Measurements from ENCODE around the gene NFIA. TPM values are rescaled to one million over a fixed set of nuclear protein-coding genes. Genes with fewer than 3 reads are reported as not detected.

NFIA gene
- polyA plus RNA-seq, 1 donor, result 9.6 TPM

DNA sequence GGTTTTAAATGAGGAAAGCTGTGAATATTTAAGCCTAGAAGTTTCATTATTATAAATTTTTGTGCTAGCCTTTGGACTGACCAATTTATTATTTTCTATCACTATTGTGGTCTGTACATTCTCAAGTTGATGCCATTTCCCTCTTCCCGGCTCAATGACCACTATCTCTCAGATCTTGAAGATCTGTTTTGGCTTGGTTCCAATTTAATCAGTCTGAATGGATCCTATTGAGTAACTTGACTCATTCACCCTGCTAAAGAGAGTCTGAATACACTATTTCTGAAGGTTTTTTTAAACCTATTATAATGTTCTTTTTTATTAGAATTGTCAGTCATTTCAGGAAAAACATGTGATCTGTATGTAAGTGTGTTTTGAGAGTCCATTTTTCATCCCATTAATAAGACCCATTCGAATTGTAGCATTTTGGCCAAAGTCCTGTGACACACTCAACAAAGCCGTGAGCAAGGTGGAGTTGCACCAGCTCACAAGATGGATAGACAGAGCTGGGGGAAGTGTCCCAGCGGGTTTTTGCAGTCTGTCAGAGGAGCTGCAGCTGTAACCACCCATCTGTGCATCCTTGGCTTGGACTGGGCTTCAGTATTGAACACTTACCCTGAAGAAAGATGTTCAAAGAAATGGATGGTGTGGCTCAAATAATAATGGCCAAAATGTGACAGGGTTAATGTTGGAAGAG, 145.6 kb downstream of the NFIA start:
- WGBS (ENCODE audit: insufficient coverage, low lambda C conversion rate), result 81% methylated on average over 3 of the region's 4 CpGs

DNA sequence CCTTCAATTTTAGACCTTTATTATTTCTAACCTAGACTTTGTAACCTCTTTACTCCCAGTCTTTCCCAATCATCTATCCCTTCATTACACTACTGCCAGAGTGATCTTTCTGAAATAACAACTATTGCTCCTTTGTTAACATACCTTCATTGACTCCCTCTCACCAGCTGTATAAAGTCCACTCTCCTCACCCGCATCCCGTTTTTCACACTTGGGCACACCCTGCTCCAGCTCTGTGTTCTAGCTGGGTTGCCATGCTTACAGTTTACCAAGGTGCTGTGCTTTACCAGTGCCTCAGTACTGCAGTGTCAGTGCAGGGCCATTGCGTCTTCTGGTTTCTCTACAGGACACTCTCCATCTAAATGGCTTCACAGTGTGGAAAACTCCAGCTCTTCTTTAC, 148.2 kb downstream of the NFIA start:
- no peak overlapping the region for H3K4me3 ChIP-seq (ENCODE audit: low read length)

More for the DNA sequence above, 145.6 kb downstream of the NFIA start:
- Histone ChIP-seq H3K27me3 (ENCODE audit: control insufficient read depth, insufficient read depth, low read length) (no peaks in the 10 kb centered on the region), H3K4me3 (ENCODE audit: low read length) (no peak overlapping the region), H3K27ac (ENCODE audit: low read length) (no peak overlapping the region), H3K36me3 (ENCODE audit: control insufficient read depth, insufficient read depth, low read length) (no peaks in the 10 kb centered on the region), H3K9me3 (ENCODE audit: control insufficient read depth, low read depth, low read length) (no peaks in the 10 kb centered on the region), H3K4me1 (ENCODE audit: control insufficient read depth, insufficient read depth, low read length) (peaks cover 6% of the 10 kb centered on the region)
- no peak for DNase-seq

DNA sequence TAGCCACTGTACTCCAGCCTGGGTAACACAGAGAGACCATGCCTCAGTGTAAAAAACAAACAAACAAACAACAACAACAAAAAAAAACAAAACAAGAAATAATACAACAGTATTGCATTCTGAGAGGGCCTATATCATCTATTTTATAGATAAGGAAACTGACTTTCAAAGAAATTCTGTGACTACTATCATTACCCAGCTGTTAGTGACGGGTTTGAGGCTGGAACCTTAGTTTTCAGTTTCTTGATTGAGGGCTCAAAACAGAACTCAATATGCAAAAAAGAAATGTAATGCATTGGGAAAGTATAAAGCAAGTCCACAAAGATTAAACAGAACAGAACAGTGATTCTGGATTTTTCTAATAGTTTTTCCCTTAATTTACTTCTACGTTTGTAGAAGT, 149.4 kb downstream of the NFIA start:
- Histone ChIP-seq H3K36me3 (ENCODE audit: control insufficient read depth, insufficient read depth, low read length) (no peaks in the 10 kb centered on the region), H3K4me1 (ENCODE audit: control insufficient read depth, insufficient read depth, low read length) (peaks cover 6% of the 10 kb centered on the region), H3K4me3 (ENCODE audit: low read length) (no peak overlapping the region), H3K27me3 (ENCODE audit: control insufficient read depth, insufficient read depth, low read length) (no peaks in the 10 kb centered on the region), H3K27ac (ENCODE audit: low read length) (no peak overlapping the region), H3K9me3 (ENCODE audit: control insufficient read depth, low read depth, low read length) (no peaks in the 10 kb centered on the region)
- WGBS (ENCODE audit: insufficient coverage, low lambda C conversion rate), result no CpG with 5 or more reads among the region's 2 CpGs
- no peak for DNase-seq

More for the DNA sequence above, 148.2 kb downstream of the NFIA start:
- H3K4me1 ChIP-seq (ENCODE audit: control insufficient read depth, insufficient read depth, low read length), result peaks cover 6% of the 10 kb centered on the region
- no CpG with 5 or more reads among the region's 3 CpGs for whole genome bisulfite sequencing (ENCODE audit: insufficient coverage, low lambda C conversion rate)
- peak; percentile 61 to 84 for DNase-seq
- no peaks in the 10 kb centered on the region for H3K9me3 ChIP-seq (ENCODE audit: control insufficient read depth, low read depth, low read length)
- no peaks in the 10 kb centered on the region for H3K27me3 ChIP-seq (ENCODE audit: control insufficient read depth, insufficient read depth, low read length)
- H3K27ac ChIP-seq (ENCODE audit: low read length), result no peak overlapping the region
- no peaks in the 10 kb centered on the region for H3K36me3 ChIP-seq (ENCODE audit: control insufficient read depth, insufficient read depth, low read length)

DNA sequence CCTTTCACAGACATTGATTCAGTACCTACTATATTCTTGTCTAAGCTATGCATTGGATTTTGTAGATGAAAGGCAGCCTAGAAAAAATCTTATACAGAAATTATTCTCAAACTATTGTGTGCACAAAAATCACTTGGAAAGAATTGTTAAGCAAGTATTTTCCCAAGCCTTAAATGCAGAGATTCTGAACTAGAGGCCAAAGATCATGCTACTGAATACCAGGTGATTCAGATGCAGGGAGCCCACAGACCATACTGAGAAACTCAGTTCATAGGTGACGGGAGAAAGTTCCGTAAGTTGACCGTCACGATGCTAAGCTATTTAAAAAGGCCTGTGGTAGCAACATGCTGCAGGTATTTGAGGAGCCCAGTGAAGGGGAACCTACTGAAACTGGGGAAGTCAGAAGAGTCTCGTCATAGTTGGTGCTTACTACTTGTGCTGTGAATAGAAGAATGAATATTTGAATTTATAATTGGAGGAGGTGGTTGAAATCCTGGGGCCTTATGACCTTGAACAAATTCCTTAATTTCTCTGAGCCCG, 150.8 kb downstream of the NFIA start:
- H3K4me3 ChIP-seq (ENCODE audit: low read length), result no peak overlapping the region
- no peaks in the 10 kb centered on the region for H3K9me3 ChIP-seq (ENCODE audit: control insufficient read depth, low read depth, low read length)
- no peak overlapping the region for H3K27ac ChIP-seq (ENCODE audit: low read length)
- H3K27me3 ChIP-seq (ENCODE audit: control insufficient read depth, insufficient read depth, low read length), result no peaks in the 10 kb centered on the region
- peaks cover 6% of the 10 kb centered on the region for H3K4me1 ChIP-seq (ENCODE audit: control insufficient read depth, insufficient read depth, low read length)
- H3K36me3 ChIP-seq (ENCODE audit: control insufficient read depth, insufficient read depth, low read length), result no peaks in the 10 kb centered on the region
- peak in 1 of 2 donors; percentile 43 for DNase-seq
- 100% methylated on average over 2 of the region's 6 CpGs for WGBS (ENCODE audit: insufficient coverage, low lambda C conversion rate)

DNA sequence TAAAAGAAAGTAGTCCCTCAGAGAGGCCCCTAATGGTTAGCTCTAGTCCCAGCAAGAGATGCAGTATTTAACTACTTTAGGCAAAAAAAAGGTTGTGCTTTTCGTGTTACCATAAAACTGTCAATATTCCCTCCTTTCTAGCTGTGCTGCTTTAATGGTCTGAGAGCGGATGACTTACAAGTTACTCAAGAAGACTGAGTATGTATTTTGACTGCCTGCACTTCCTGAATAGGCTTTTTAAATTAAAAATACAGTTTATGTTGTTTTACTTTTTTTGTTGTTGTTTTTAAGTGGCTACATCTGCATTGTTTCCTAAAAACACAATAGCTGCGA, 152.2 kb downstream of the NFIA start:
- no peaks in the 10 kb centered on the region for H3K36me3 ChIP-seq (ENCODE audit: control insufficient read depth, insufficient read depth, low read length)
- H3K27ac ChIP-seq (ENCODE audit: low read length), result no peak overlapping the region
- H3K4me3 ChIP-seq (ENCODE audit: low read length), result no peak overlapping the region
- peaks cover 6% of the 10 kb centered on the region for H3K4me1 ChIP-seq (ENCODE audit: control insufficient read depth, insufficient read depth, low read length)
- no peak for DNase-seq
- WGBS (ENCODE audit: insufficient coverage, low lambda C conversion rate), result 83% methylated on average over 1 of the region's 3 CpGs
- H3K27me3 ChIP-seq (ENCODE audit: control insufficient read depth, insufficient read depth, low read length), result no peaks in the 10 kb centered on the region
- H3K9me3 ChIP-seq (ENCODE audit: control insufficient read depth, low read depth, low read length), result no peaks in the 10 kb centered on the region

DNA sequence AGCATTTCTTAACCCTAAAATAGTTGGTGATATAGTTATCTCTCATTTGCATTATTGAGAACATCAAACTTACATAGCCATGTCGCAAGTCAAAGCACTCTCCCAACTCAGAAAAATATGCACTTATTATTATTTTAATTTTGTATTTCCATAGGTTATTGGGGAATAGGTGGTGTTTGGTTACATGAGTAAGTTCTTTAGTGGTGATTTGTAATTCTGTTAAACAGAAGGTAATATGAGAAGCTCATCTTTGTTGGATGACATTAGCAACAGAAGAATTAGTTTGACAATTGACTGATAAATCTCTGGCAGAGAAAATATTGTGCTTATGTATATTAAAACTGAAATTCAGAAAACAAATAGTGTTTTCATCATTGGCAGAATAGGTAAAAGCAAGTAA, 154.8 kb downstream of the NFIA start:
- no peak overlapping the region for H3K4me3 ChIP-seq (ENCODE audit: low read length)
- H3K9me3 ChIP-seq (ENCODE audit: control insufficient read depth, low read depth, low read length), result no peaks in the 10 kb centered on the region
- H3K4me1 ChIP-seq (ENCODE audit: control insufficient read depth, insufficient read depth, low read length), result peaks cover 3% of the 10 kb centered on the region
- no CpG with 5 or more reads among the region's 1 CpG for WGBS (ENCODE audit: insufficient coverage, low lambda C conversion rate)
- no peaks in the 10 kb centered on the region for H3K27me3 ChIP-seq (ENCODE audit: control insufficient read depth, insufficient read depth, low read length)
- no peak for DNase-seq
- no peaks in the 10 kb centered on the region for H3K36me3 ChIP-seq (ENCODE audit: control insufficient read depth, insufficient read depth, low read length)
- no peak overlapping the region for H3K27ac ChIP-seq (ENCODE audit: low read length)

- no peak for DNase-seq
- Histone ChIP-seq H3K9me3 (ENCODE audit: control insufficient read depth, low read depth, low read length) (no peaks in the 10 kb centered on the region), H3K4me1 (ENCODE audit: control insufficient read depth, insufficient read depth, low read length) (peaks cover 2% of the 10 kb centered on the region), H3K27ac (ENCODE audit: low read length) (no peak overlapping the region), H3K4me3 (ENCODE audit: low read length) (no peak overlapping the region), H3K27me3 (ENCODE audit: control insufficient read depth, insufficient read depth, low read length) (no peaks in the 10 kb centered on the region), H3K36me3 (ENCODE audit: control insufficient read depth, insufficient read depth, low read length) (no peaks in the 10 kb centered on the region)
- WGBS (ENCODE audit: insufficient coverage, low lambda C conversion rate), result 100% methylated on average over 2 of the region's 3 CpGs
These were observed 155.4 kb downstream of the NFIA start for GRCh38 chr1:61237659-61238358.

GRCh38 chr1:61238359-61238665, 156.0 kb downstream of the NFIA start:
- no peak overlapping the region for H3K27ac ChIP-seq (ENCODE audit: low read length)
- H3K36me3 ChIP-seq (ENCODE audit: control insufficient read depth, insufficient read depth, low read length), result no peaks in the 10 kb centered on the region
- H3K4me1 ChIP-seq (ENCODE audit: control insufficient read depth, insufficient read depth, low read length), result no peaks in the 10 kb centered on the region
- WGBS (ENCODE audit: insufficient coverage, low lambda C conversion rate), result no CpG with 5 or more reads among the region's 5 CpGs
- H3K27me3 ChIP-seq (ENCODE audit: control insufficient read depth, insufficient read depth, low read length), result no peaks in the 10 kb centered on the region
- no peak for DNase-seq
- H3K9me3 ChIP-seq (ENCODE audit: control insufficient read depth, low read depth, low read length), result no peaks in the 10 kb centered on the region
- no peak overlapping the region for H3K4me3 ChIP-seq (ENCODE audit: low read length)

- no peaks in the 10 kb centered on the region for H3K36me3 ChIP-seq (ENCODE audit: control insufficient read depth, insufficient read depth, low read length)
- no peak for DNase-seq
- H3K27me3 ChIP-seq (ENCODE audit: control insufficient read depth, insufficient read depth, low read length), result no peaks in the 10 kb centered on the region
- H3K4me1 ChIP-seq (ENCODE audit: control insufficient read depth, insufficient read depth, low read length), result peaks cover 3% of the 10 kb centered on the region
- no peaks in the 10 kb centered on the region for H3K9me3 ChIP-seq (ENCODE audit: control insufficient read depth, low read depth, low read length)
- WGBS (ENCODE audit: insufficient coverage, low lambda C conversion rate), result 80% methylated on average over 1 of the region's 3 CpGs
- H3K27ac ChIP-seq (ENCODE audit: low read length), result no peak overlapping the region
- H3K4me3 ChIP-seq (ENCODE audit: low read length), result no peak overlapping the region
These were observed 158.5 kb downstream of the NFIA start for GRCh38 chr1:61240878-61241277.

DNA sequence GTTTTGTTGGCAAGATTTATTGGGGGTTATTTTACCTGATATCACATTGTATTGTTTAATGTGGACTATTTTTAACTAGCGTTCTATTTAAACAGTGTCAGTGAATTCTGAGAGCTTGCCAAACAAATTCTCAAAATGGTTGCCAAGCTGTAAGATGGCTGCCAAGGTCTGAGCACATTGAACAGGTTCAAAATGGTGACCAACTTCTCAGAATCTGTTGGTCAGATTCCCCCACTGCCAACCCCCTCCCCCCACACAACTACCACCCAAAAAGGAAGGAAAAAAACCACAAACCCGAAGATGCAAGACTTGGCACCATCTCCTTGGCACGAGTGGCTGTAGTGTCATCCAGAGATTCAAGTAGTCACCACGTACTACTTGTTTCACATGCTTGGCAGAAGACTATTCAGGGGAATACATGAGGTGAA, 159.1 kb downstream of the NFIA start:
- Histone ChIP-seq H3K9me3 (ENCODE audit: control insufficient read depth, low read depth, low read length) (no peaks in the 10 kb centered on the region), H3K27me3 (ENCODE audit: control insufficient read depth, insufficient read depth, low read length) (no peaks in the 10 kb centered on the region), H3K27ac (ENCODE audit: low read length) (no peak overlapping the region), H3K4me3 (ENCODE audit: low read length) (no peak overlapping the region), H3K36me3 (ENCODE audit: control insufficient read depth, insufficient read depth, low read length) (no peaks in the 10 kb centered on the region), H3K4me1 (ENCODE audit: control insufficient read depth, insufficient read depth, low read length) (peaks cover 3% of the 10 kb centered on the region)
- WGBS (ENCODE audit: insufficient coverage, low lambda C conversion rate), result 80% methylated on average over 2 of the region's 4 CpGs
- DNase-seq, result no peak

DNA sequence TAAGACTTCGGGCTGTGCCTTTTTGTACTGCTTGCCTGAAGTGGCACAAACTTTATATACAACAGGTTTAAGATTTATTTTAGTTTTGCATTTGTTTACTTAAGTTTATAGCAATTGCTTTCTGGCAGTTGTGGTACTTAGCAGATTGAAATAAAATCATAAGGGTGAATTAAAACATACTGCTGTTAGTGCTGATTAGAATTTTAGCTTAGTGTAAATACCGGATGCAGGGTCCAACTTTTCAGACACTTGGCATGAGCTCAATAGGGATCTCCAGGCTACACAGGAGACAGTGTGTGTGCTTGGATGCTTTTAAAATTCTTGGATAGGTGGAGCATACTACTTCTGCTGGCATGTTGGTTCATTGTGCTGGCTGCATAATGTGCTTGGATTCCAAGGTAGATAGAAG, 159.6 kb downstream of the NFIA start:
- no peak overlapping the region for H3K27ac ChIP-seq (ENCODE audit: low read length)
- peaks cover 3% of the 10 kb centered on the region for H3K4me1 ChIP-seq (ENCODE audit: control insufficient read depth, insufficient read depth, low read length)
- H3K9me3 ChIP-seq (ENCODE audit: control insufficient read depth, low read depth, low read length), result no peaks in the 10 kb centered on the region
- WGBS (ENCODE audit: insufficient coverage, low lambda C conversion rate), result no CpG with 5 or more reads among the region's 2 CpGs
- DNase-seq, result no peak
- H3K4me3 ChIP-seq (ENCODE audit: low read length), result no peak overlapping the region
- no peaks in the 10 kb centered on the region for H3K36me3 ChIP-seq (ENCODE audit: control insufficient read depth, insufficient read depth, low read length)
- no peaks in the 10 kb centered on the region for H3K27me3 ChIP-seq (ENCODE audit: control insufficient read depth, insufficient read depth, low read length)

Data from large intestine (tissue), 3 donors.